NCI-H1417 treated with DMSO at 0.1 percent for 48 hours (cell line): ENCODE data around the gene TBKBP1.
"Not testable (repeated sequence)": the region's sequence is repeated elsewhere in the genome, so short reads cannot be mapped to it uniquely, and the experiment has no call there.

Experiments used
- DNase-seq: peaks from one replicate; lab custom pipeline; 2025; lab: John Stamatoyannopoulos, UW

Gene TBKBP1

GRCh38 chr17:47733674-47734410, 39.9 kb downstream of the TBKBP1 start:
- DNase-seq: no peak

- DNase-seq: no peak
Measured at GRCh38 chr17:47735139-47735464, 41.1 kb downstream of the TBKBP1 start.

GRCh38 chr17:47735536-47736011, 41.6 kb downstream of the TBKBP1 start:
- DNase-seq: no peak

GRCh38 chr17:47736501-47737495, 42.8 kb downstream of the TBKBP1 start:
- no peak for DNase-seq

- no peak for DNase-seq
Measured at GRCh38 chr17:47738178-47738577, 44.2 kb downstream of the TBKBP1 start.

- no peak for DNase-seq
Measured at GRCh38 chr17:47739150-47739549, 45.2 kb downstream of the TBKBP1 start.

- DNase-seq: not testable (repeated sequence)
Measured at GRCh38 chr17:47739945-47740344, 46.0 kb downstream of the TBKBP1 start.

GRCh38 chr17:47741109-47741792, 47.3 kb downstream of the TBKBP1 start:
- DNase-seq: no peak

GRCh38 chr17:47741793-47742145, 47.8 kb downstream of the TBKBP1 start:
- DNase-seq: no peak

- DNase-seq: no peak
Measured at GRCh38 chr17:47742319-47743181, 48.6 kb downstream of the TBKBP1 start.

GRCh38 chr17:47744168-47745036, 50.4 kb downstream of the TBKBP1 start:
- no peak for DNase-seq

GRCh38 chr17:47745037-47745380, 51.0 kb downstream of the TBKBP1 start:
- no peak for DNase-seq

- no peak for DNase-seq
Measured at GRCh38 chr17:47751471-47751870, 57.5 kb downstream of the TBKBP1 start.

- DNase-seq: no peak
Measured at GRCh38 chr17:47757386-47757785, 63.4 kb downstream of the TBKBP1 start.

GRCh38 chr17:47760409-47761140, 66.6 kb downstream of the TBKBP1 start:
- no peak for DNase-seq
